SU-DHL-6 (cell line): ENCODE results near the gene BEST2.

Source experiments
- H2AFZ ChIP-seq: fragments of 200-600 bp; sonication (generic); 2 replicates; pipeline ENCODE4 v1.6.1; 2014; ENCODE audit warnings: low read depth, mild to moderate bottlenecking, moderate library complexity, mixed read lengths, antibody characterized with exemption, low read length; ENCODE audit not compliant: severe bottlenecking
- H3F3A ChIP-seq: fragments of 200-600 bp; shearing (Covaris generic); 2 replicates; pipeline ENCODE4 v1.6.0; 2016; ENCODE audit warnings: antibody characterized with exemption, mild to moderate bottlenecking; ENCODE audit not compliant: insufficient read depth
- H3K27ac ChIP-seq: fragments of 200-600 bp; sonication (generic); 2 replicates; pipeline ENCODE4 v1.5.1; 2016; ENCODE audit warnings: low read depth, mild to moderate bottlenecking, low read length, moderate library complexity, mixed read lengths
- H3K27me3 ChIP-seq: fragments of 200-600 bp; sonication (generic), shearing (Covaris generic); 2 replicates; pipeline ENCODE4 v1.6.0; 2014; ENCODE audit warnings: mild to moderate bottlenecking, low read length
- H3K36me3 ChIP-seq: fragments of 200-600 bp; sonication (generic); 2 replicates; pipeline ENCODE4 v1.6.1; 2014; ENCODE audit warnings: mild to moderate bottlenecking, low read length, mixed read lengths
- H3K4me2 ChIP-seq: fragments of 300-600, 200-600 bp; shearing (Covaris generic), sonication (generic); 2 replicates; pipeline ENCODE4 v1.6.0; 2014; ENCODE audit warnings: low read length, low read depth, mild to moderate bottlenecking; ENCODE audit not compliant: poor library complexity, severe bottlenecking
- H3K4me3 ChIP-seq: fragments of 200-600 bp; sonication (generic); 2 replicates; pipeline ENCODE4 v1.5.1; 2014; ENCODE audit warnings: antibody characterized with exemption, low read length, mild to moderate bottlenecking, mixed read lengths; ENCODE audit not compliant: insufficient read depth, poor library complexity, severe bottlenecking
- H3K79me2 ChIP-seq: fragments of 200-600 bp; sonication (generic); 2 replicates; pipeline ENCODE4 v1.6.1; 2014; ENCODE audit warnings: mild to moderate bottlenecking, low read length, moderate library complexity; ENCODE audit not compliant: insufficient read depth
- H3K9ac ChIP-seq: fragments of 200-600 bp; sonication (generic); 2 replicates; pipeline ENCODE4 v1.7.0; 2014; ENCODE audit warnings: mild to moderate bottlenecking, low read length
- H3K9me2 ChIP-seq: fragments of 200-600 bp; sonication (generic); replicated peaks from 2 replicates; pipeline ENCODE4 v1.6.1; 2014; ENCODE audit warnings: low read length; ENCODE audit not compliant: insufficient read depth
- H3K9me3 ChIP-seq: fragments of 200-600 bp; sonication (generic); 2 replicates; pipeline ENCODE4 v1.6.1; 2014; ENCODE audit warnings: low read length, mixed read lengths; ENCODE audit not compliant: insufficient read depth
- H4K20me1 ChIP-seq: fragments of 200-600 bp; sonication (generic); 2 replicates; pipeline ENCODE4 v1.6.1; 2014; ENCODE audit warnings: low read depth, mild to moderate bottlenecking, antibody characterized with exemption, low read length, moderate library complexity, mixed read lengths
- CTCF ChIP-seq: fragments of 200-600 bp; sonication (generic); IDR thresholded peaks from one replicate; pipeline ENCODE4 v1.5.1; 2017; ENCODE audit warnings: antibody characterized with exemption, mild to moderate bottlenecking, low read length, moderate library complexity; ENCODE audit not compliant: insufficient read depth, poor library complexity, severe bottlenecking
- EZH2phosphoT487 ChIP-seq: fragments of 200-600 bp; sonication (generic), shearing (Covaris generic); conservative IDR thresholded peaks from 2 replicates; pipeline ENCODE4 v1.6.1; 2018; ENCODE audit warnings: mild to moderate bottlenecking, antibody characterized with exemption, low read length, moderate library complexity, mixed read lengths

Gene BEST2

GRCh38 chr19:12727745-12728433 is 23.7 kb upstream of the BEST2 start:
- H3K27ac ChIP-seq = no peak overlapping the region

DNA sequence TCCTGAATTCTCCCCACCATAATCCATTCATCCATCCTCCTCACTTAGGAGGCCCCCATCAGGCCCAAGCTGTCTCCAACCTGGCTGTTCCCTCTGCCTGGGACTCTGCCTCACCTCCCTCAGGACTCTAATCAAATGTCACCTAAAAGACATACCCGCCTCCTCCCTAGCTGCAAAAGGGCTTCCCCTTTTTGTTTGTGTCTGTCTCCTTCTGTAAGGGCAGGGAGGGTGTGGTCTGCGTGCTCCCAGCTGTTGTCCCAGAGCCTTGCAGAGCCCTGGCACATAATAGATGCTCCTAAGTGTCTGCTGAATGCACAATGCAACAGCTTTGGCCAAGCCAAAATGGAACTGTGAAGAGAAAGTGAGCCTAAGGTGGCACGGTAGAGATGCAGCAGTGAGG is 21.5 kb upstream of the BEST2 start:
- no peak overlapping the region for H3K4me2 ChIP-seq
- TF ChIP-seq CTCF (no peak), EZH2phosphoT487 (no peak)
- no peak overlapping the region for H3K27ac ChIP-seq
- no peaks in the 10 kb centered on the region for H3K27me3 ChIP-seq
- H3K79me2 ChIP-seq = peaks cover 47% of the 10 kb centered on the region
- peaks cover 13% of the 10 kb centered on the region for H3F3A ChIP-seq
- no peaks in the 10 kb centered on the region for H3K9me2 ChIP-seq
- no peaks in the 10 kb centered on the region for H3K9me3 ChIP-seq
- H2AFZ ChIP-seq = no peak overlapping the region
- H4K20me1 ChIP-seq = peaks cover 11% of the 10 kb centered on the region; the same call in 1 of the 2 replicates
- H3K36me3 ChIP-seq = peaks cover 7% of the 10 kb centered on the region; the same call in 1 of the 2 replicates
- no peak overlapping the region for H3K9ac ChIP-seq
- no peak overlapping the region for H3K4me3 ChIP-seq

More at GRCh38 chr19:12727745-12728433, 23.7 kb upstream of the BEST2 start:
- Histone ChIP-seq H3K4me2 (no peak overlapping the region), H3K9me2 (no peaks in the 10 kb centered on the region), H3K79me2 (peaks cover 40% of the 10 kb centered on the region), H3K9ac (no peak overlapping the region), H4K20me1 (peaks cover 8% of the 10 kb centered on the region; the same call in 1 of the 2 replicates), H3K4me3 (no peak overlapping the region), H3K9me3 (no peaks in the 10 kb centered on the region), H3F3A (peaks cover 13% of the 10 kb centered on the region), H2AFZ (no peak overlapping the region), H3K36me3 (peaks cover 7% of the 10 kb centered on the region; the same call in 1 of the 2 replicates), H3K27me3 (no peaks in the 10 kb centered on the region)
- no peak for TF ChIP-seq CTCF
- TF ChIP-seq EZH2phosphoT487 = no peak

GRCh38 chr19:12731337-12731736 is 20.3 kb upstream of the BEST2 start:
- Histone ChIP-seq H3K27ac (no peak overlapping the region), H4K20me1 (peaks cover 11% of the 10 kb centered on the region; the same call in 1 of the 2 replicates), H3K9ac (no peak overlapping the region), H3K4me2 (no peak overlapping the region), H3K79me2 (peaks cover 47% of the 10 kb centered on the region), H3K9me3 (no peaks in the 10 kb centered on the region), H3K36me3 (peaks cover 7% of the 10 kb centered on the region; the same call in 1 of the 2 replicates), H3K9me2 (no peaks in the 10 kb centered on the region), H3F3A (peaks cover 17% of the 10 kb centered on the region), H3K4me3 (no peak overlapping the region), H3K27me3 (no peaks in the 10 kb centered on the region), H2AFZ (no peak overlapping the region)
- TF ChIP-seq EZH2phosphoT487 = no peak
- no peak for TF ChIP-seq CTCF
